Bone marrow (tissue), 2 donors: Measurements from ENCODE around the gene PTPRK.

Experiments used
- DNase-seq, 2 donors: peaks; one replicate each; lab custom pipeline; 2025; lab: John Stamatoyannopoulos, UW

The PTPRK gene

GRCh38 chr6:128071212-128071611 is 449.2 kb downstream of the PTPRK start:
- DNase-seq, result no peak

- DNase-seq, result no peak
Measured at GRCh38 chr6:128070406-128070805, 450.0 kb downstream of the PTPRK start.

- DNase-seq, result no peak
Measured at GRCh38 chr6:128069188-128069587, 451.2 kb downstream of the PTPRK start.

- DNase-seq, result no peak
Measured at GRCh38 chr6:128068119-128068479, 452.3 kb downstream of the PTPRK start.

GRCh38 chr6:128067446-128068118 is 452.8 kb downstream of the PTPRK start:
- DNase-seq, result no peak

- no peak for DNase-seq
Measured at GRCh38 chr6:128065072-128065471, 455.3 kb downstream of the PTPRK start.

GRCh38 chr6:128064540-128064895 is 455.9 kb downstream of the PTPRK start:
- no peak for DNase-seq

- no peak for DNase-seq
Measured at GRCh38 chr6:128063850-128064539, 456.4 kb downstream of the PTPRK start.

- DNase-seq, result no peak
Measured at GRCh38 chr6:128062882-128063603, 457.4 kb downstream of the PTPRK start.

- DNase-seq, result no peak
Measured at GRCh38 chr6:128057946-128058345, 462.5 kb downstream of the PTPRK start.

- no peak for DNase-seq
Measured at GRCh38 chr6:128057541-128057940, 462.9 kb downstream of the PTPRK start.

GRCh38 chr6:128053109-128053508 is 467.3 kb downstream of the PTPRK start:
- DNase-seq, result no peak

- DNase-seq, result no peak
Measured at GRCh38 chr6:128047989-128048388, 472.4 kb downstream of the PTPRK start.

- DNase-seq, result no peak
Measured at GRCh38 chr6:128046033-128046432, 474.4 kb downstream of the PTPRK start.

GRCh38 chr6:128039543-128039942 is 480.9 kb downstream of the PTPRK start:
- DNase-seq, result no peak

- DNase-seq, result no peak
Measured at GRCh38 chr6:128036808-128037570, 483.4 kb downstream of the PTPRK start.

GRCh38 chr6:128033156-128033555 is 487.2 kb downstream of the PTPRK start:
- no peak for DNase-seq

GRCh38 chr6:128032042-128032441 is 488.4 kb downstream of the PTPRK start:
- no peak for DNase-seq

GRCh38 chr6:128029826-128030225 is 490.6 kb downstream of the PTPRK start:
- no peak for DNase-seq

- DNase-seq, result no peak
Measured at GRCh38 chr6:128028183-128028582, 492.2 kb downstream of the PTPRK start.

- DNase-seq, result no peak
Measured at GRCh38 chr6:128025478-128025877, 494.9 kb downstream of the PTPRK start.

GRCh38 chr6:128024969-128025368 is 495.4 kb downstream of the PTPRK start:
- DNase-seq, result no peak

- no peak for DNase-seq
Measured at GRCh38 chr6:128024046-128024445, 496.4 kb downstream of the PTPRK start.
